Lung (tissue), 12 donors: ENCODE measurements around the gene LYST. TPM values are rescaled to one million over a fixed set of nuclear protein-coding genes. Genes with fewer than 3 reads are reported as not detected.

Source experiments
- ATAC-seq: fragments of 200-7000 bp; cut with Tn5 transposase; one replicate; pipeline ENCODE4 v1.9.1; 2020; ENCODE audit warnings: moderate number of reproducible peaks; ENCODE audit not compliant: insufficient read depth, low FRiP score
- DNase-seq, 3 donors: peaks; one replicate each; pipeline ENCODE4 v3.0.0-alpha.2; 2013 to 2017
- H3K27ac ChIP-seq, 2 donors: one replicate each; pipeline ENCODE4 v1.5.1; 2013; ENCODE audit warnings: mild to moderate bottlenecking in 2 of 2, moderate library complexity in 2 of 2, control low read depth in 1 of 2, inconsistent platforms in 1 of 2, low read depth in 1 of 2, low read length in 1 of 2
- H3K27me3 ChIP-seq, 3 donors: one replicate each; pipeline ENCODE4 v1.5.1; 2013; ENCODE audit warnings: low read length in 2 of 3; ENCODE audit not compliant: control insufficient read depth in 3 of 3, insufficient read depth in 3 of 3
- H3K36me3 ChIP-seq, 4 donors: one replicate each; pipeline ENCODE4 v1.5.1; 2013; ENCODE audit warnings: low read length in 4 of 4, mild to moderate bottlenecking in 1 of 4, moderate library complexity in 1 of 4; ENCODE audit not compliant: control insufficient read depth in 4 of 4, insufficient read depth in 4 of 4
- H3K4me1 ChIP-seq, 5 donors: one replicate each; pipeline ENCODE4 v1.5.1; 2013; ENCODE audit warnings: low read length in 5 of 5, mild to moderate bottlenecking in 2 of 5, moderate library complexity in 1 of 5; ENCODE audit not compliant: control insufficient read depth in 5 of 5, insufficient read depth in 5 of 5
- H3K4me3 ChIP-seq: one replicate; pipeline ENCODE4 v1.5.1; 2013; ENCODE audit warnings: mild to moderate bottlenecking, control low read depth, moderate library complexity
- H3K9ac ChIP-seq, 2 donors: one replicate each; pipeline ENCODE4 v1.5.1; 2013; ENCODE audit warnings: low read length in 2 of 2, control low read depth in 1 of 2; ENCODE audit not compliant: insufficient read depth in 1 of 2
- H3K9me3 ChIP-seq, 4 donors: one replicate each; pipeline ENCODE4 v1.5.1; 2013; ENCODE audit warnings: low read length in 3 of 4, mild to moderate bottlenecking in 1 of 4, moderate library complexity in 1 of 4; ENCODE audit not compliant: control insufficient read depth in 4 of 4, insufficient read depth in 3 of 4
- WGBS, 2 donors: extraction: QIAGEN DNeasy Blood & Tissue Kit; methylation state at CpG; one replicate each; pipeline ENCODE4 v1.1.7; 2013; 5-methylcytosine and 5-hydroxymethylcytosine counted together
- polyA plus RNA-seq, 2 donors: library from polyadenylated mRNA; stranded (reverse); fragments of 200-250 nt; gene quantifications; one replicate each; pipeline ENCODE4 v1.2.1, GENCODE V29; 2013
- total RNA-seq, 2 donors: library from RNA; depleted of rRNA in 1 of 2; stranded (reverse); fragments of >200 nt in 1 of 2; gene quantifications; one replicate each; pipeline ENCODE4 v1.2.1, GENCODE V29; 2014 to 2021
- TF ChIP-seq, protein P1 (sequence below): IDR thresholded peaks from 2 replicates; pipeline ENCODE4 v1.5.1; 2012; ENCODE audit warnings: mild to moderate bottlenecking; ENCODE audit errors: control extremely low read depth, extremely low read depth
- donor health status: control.
- donor health status: control.
- donor health status: Bipolar disorder and iron deficiency.
- donor health status: healthy.
- donor health status: DM: yes; HTN: yes; CAD: no.

LYST gene
- total and polyA plus RNA-seq, 4 donors = 9.8 to 82.7 (median 31.7) TPM

DNA sequence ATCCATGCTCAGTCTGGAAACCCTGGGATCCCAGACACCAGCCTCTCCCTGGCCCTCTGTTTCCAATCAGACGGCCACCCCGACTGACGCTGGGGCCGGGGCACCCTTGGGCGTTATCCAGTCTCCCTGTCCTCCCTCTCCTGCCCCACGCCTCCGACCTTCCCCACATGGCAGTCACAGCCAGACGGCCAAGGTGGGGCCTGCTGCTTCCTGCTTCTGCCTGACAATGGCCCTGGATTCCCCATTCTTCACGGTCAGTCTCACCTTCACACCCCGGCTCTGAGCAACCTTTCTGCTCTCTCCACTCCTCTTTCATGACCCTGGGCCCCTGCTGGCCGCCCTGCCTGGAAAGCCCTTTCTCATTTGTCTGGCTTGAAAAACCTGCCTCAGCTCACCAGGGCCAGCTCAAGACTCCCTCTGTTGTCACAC, 223.7 kb downstream of the LYST start:
- Histone ChIP-seq H3K4me3 (no peak overlapping the region), H3K9ac (no peak overlapping the region), H3K27ac (no peak overlapping the region), H3K4me1 (peaks cover 0 to 2% (median 0%) of the 10 kb centered on the region in 5 donors), H3K27me3 (peaks cover 6 to 11% (median 7%) of the 10 kb centered on the region in 3 donors), H3K9me3 (peaks cover 0 to 5% (median 0%) of the 10 kb centered on the region in 4 donors), H3K36me3 (no peaks in the 10 kb centered on the region)
- WGBS, 2 donors = 45 to 51% methylated on average over 10 to 11 of the region's 11 CpGs
- no peak for DNase-seq
- TF ChIP-seq, protein P1, sequence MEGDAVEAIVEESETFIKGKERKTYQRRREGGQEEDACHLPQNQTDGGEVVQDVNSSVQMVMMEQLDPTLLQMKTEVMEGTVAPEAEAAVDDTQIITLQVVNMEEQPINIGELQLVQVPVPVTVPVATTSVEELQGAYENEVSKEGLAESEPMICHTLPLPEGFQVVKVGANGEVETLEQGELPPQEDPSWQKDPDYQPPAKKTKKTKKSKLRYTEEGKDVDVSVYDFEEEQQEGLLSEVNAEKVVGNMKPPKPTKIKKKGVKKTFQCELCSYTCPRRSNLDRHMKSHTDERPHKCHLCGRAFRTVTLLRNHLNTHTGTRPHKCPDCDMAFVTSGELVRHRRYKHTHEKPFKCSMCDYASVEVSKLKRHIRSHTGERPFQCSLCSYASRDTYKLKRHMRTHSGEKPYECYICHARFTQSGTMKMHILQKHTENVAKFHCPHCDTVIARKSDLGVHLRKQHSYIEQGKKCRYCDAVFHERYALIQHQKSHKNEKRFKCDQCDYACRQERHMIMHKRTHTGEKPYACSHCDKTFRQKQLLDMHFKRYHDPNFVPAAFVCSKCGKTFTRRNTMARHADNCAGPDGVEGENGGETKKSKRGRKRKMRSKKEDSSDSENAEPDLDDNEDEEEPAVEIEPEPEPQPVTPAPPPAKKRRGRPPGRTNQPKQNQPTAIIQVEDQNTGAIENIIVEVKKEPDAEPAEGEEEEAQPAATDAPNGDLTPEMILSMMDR = no peak
- ATAC-seq = no peak

DNA sequence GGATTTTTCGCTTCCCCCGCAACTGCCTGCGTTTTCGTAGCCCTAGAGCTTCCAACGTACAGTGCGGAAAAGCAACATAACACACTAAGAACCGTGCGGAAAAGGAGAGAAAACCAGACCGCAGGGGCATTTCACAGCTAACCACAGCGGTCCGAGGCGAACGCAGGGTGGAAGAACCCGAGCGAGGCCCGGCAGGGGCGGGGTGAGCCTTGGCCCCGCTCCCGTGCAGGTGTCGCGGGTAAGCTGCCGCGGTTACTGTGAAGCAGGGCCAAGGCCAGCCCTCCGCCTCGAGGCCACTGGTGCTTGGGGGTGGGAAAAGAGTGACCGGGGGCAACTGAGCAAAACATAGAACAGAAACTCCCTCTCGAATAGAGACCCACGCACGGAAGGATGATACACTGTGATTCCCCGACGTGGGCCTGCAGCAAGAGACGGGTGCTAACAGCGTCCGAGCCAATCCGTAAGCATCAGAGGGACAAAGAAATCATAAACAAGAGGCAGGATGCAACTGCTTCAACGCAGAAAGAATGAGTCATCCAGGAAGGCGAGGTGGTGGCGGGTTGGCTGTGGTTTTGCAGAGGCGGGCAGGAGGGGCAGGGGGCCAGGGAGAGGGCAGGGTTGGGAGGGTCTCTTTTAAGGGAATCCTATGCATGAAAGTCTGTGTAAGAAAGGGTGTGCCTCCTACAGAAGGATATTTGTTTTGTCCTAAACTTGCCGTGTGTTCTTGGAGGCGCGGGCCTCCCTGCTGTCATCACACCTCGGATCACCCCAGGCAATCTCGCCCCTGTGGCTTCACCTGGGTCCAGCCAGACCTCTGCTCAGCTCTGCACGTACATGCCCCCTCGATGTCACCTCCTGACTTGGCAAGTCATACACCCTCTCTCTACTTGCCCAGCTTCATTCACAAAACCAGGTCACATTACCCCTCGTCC, 224.4 kb downstream of the LYST start:
- Histone ChIP-seq H3K27me3 (peaks cover 3 to 11% (median 7%) of the 10 kb centered on the region in 3 donors), H3K4me3 (no peak overlapping the region), H3K36me3 (no peaks in the 10 kb centered on the region), H3K9ac (no peak overlapping the region), H3K9me3 (peaks cover 0 to 5% (median 0%) of the 10 kb centered on the region in 4 donors), H3K4me1 (no peaks in the 10 kb centered on the region), H3K27ac (no peak overlapping the region)
- 28 to 32% methylated on average over 46 to 47 of the region's 47 CpGs for WGBS, 2 donors
- peak in 1 of 3 donors; percentile 30 for DNase-seq
- TF ChIP-seq, protein P1 = no peak
- ATAC-seq = no peak

DNA sequence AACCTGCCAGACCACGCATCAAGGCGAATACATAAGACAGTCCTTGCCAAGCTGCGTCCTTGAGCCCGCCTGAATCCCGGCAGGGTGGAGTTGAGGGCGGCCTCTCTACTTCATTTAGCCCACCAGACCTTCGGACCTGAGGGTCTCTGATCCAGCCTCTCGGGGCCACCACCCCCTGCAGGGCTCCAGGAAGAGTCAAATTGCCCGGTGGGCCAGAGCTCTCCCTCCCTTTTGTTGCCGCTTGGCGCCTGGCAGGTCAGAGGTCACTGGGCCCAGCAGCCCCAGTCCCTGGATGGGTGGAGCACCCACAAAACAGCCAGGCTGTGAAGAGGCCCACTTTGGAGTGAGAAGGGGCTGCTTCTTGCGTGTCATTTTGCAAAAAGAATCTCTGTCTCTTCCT, 226.1 kb downstream of the LYST start:
- TF ChIP-seq, protein P1 = no peak
- H3K4me3 ChIP-seq = no peak overlapping the region
- no peak overlapping the region for H3K27ac ChIP-seq
- no peaks in the 10 kb centered on the region for H3K36me3 ChIP-seq
- 90 to 94% methylated on average over 12 of the region's 12 CpGs for WGBS, 2 donors
- peaks cover 0 to 5% (median 0%) of the 10 kb centered on the region in 4 donors for H3K9me3 ChIP-seq
- H3K9ac ChIP-seq = no peak overlapping the region
- H3K4me1 ChIP-seq = no peaks in the 10 kb centered on the region
- DNase-seq (no peak), ATAC-seq (no peak)
- peaks cover 0 to 7% (median 2%) of the 10 kb centered on the region in 3 donors for H3K27me3 ChIP-seq
